Neural cell (in vitro differentiated cells): ENCODE measurements around the gene SH3GLB2. TPM values are rescaled to one million over a fixed set of nuclear protein-coding genes. Genes with fewer than 3 reads are reported as not detected.

Experiments
- H2AFZ ChIP-seq: fragments of 200-600, 300-800 bp; sonication (generic), shearing (Covaris generic); 2 replicates; pipeline ENCODE4 v1.6.0; 2014; ENCODE audit warnings: low read depth, mild to moderate bottlenecking, antibody characterized with exemption, low read length, moderate library complexity
- H3F3A ChIP-seq: fragments of 200-600 bp; shearing (Covaris generic); 2 replicates; pipeline ENCODE4 v1.6.1; 2016; ENCODE audit warnings: mild to moderate bottlenecking, moderate library complexity, mixed read lengths, antibody characterized with exemption, low read length; ENCODE audit not compliant: insufficient read depth, poor library complexity, severe bottlenecking
- H3K27ac ChIP-seq: fragments of 200-600, 300-800 bp; sonication (generic), shearing (Covaris generic); 2 replicates; pipeline ENCODE4 v1.5.1; 2014; ENCODE audit warnings: mild to moderate bottlenecking, low read length, moderate library complexity
- H3K27me3 ChIP-seq: fragments of 300-800, 200-600 bp; sonication (generic), shearing (Covaris generic); 2 replicates; pipeline ENCODE4 v1.6.0; 2014; ENCODE audit warnings: mild to moderate bottlenecking, low read depth, low read length, moderate library complexity; ENCODE audit not compliant: insufficient read depth
- H3K36me3 ChIP-seq: fragments of 300-800, 200-600 bp; sonication (generic), shearing (Covaris generic); 2 replicates; pipeline ENCODE4 v1.5.1; 2014; ENCODE audit warnings: mild to moderate bottlenecking, antibody characterized with exemption, low read length, moderate library complexity; ENCODE audit not compliant: insufficient read depth
- H3K4me2 ChIP-seq: fragments of 300-800, 200-600 bp; sonication (generic), shearing (Covaris generic); 2 replicates; pipeline ENCODE4 v1.6.0; 2014; ENCODE audit warnings: mild to moderate bottlenecking, low read length
- H3K4me3 ChIP-seq: fragments of 300-800, 200-600 bp; sonication (generic), shearing (Covaris generic); 2 replicates; pipeline ENCODE4 v1.5.1; 2014; ENCODE audit warnings: mild to moderate bottlenecking, low read length, moderate library complexity
- H3K79me2 ChIP-seq: fragments of 200-600 bp; shearing (Covaris generic); replicated peaks from 2 replicates; pipeline ENCODE4 v1.6.0; 2014; ENCODE audit warnings: mild to moderate bottlenecking, low read length, moderate library complexity; ENCODE audit not compliant: insufficient read depth
- H3K9ac ChIP-seq: fragments of 300-800, 200-600 bp; sonication (generic), shearing (Covaris generic); 2 replicates; pipeline ENCODE4 v1.6.1; 2016; ENCODE audit warnings: mild to moderate bottlenecking, low read length, mixed read lengths
- H3K9me2 ChIP-seq: fragments of 200-600 bp; shearing (Covaris generic); 2 replicates; pipeline ENCODE4 v1.6.1; 2016; ENCODE audit warnings: mild to moderate bottlenecking, low read length, mixed read lengths; ENCODE audit not compliant: insufficient read depth
- H3K9me3 ChIP-seq: fragments of 200-600, 300-800 bp; sonication (generic), shearing (Covaris generic); 2 replicates; pipeline ENCODE4 v1.6.1; 2016; ENCODE audit warnings: mild to moderate bottlenecking, mixed run types, low read length, moderate library complexity, mixed read lengths
- H4K20me1 ChIP-seq: fragments of 200-600 bp; shearing (Covaris generic); 2 replicates; pipeline ENCODE4 v1.6.1; 2016; ENCODE audit warnings: mild to moderate bottlenecking, mixed run types; ENCODE audit not compliant: insufficient read depth
- CTCF ChIP-seq: fragments of 450-650 bp; IDR thresholded peaks from 2 replicates; pipeline ENCODE4 v1.5.1; 2014; ENCODE audit warnings: antibody characterized with exemption, mild to moderate bottlenecking, moderate library complexity; ENCODE audit not compliant: poor library complexity, severe bottlenecking
- EP300 ChIP-seq: fragments of 450-650 bp; conservative IDR thresholded peaks from 2 replicates; pipeline ENCODE4 v1.6.1; 2014; ENCODE audit warnings: antibody characterized with exemption, mild to moderate bottlenecking, moderate library complexity; ENCODE audit not compliant: poor library complexity, severe bottlenecking
- EZH2 ChIP-seq: fragments of 200-600, 300-800 bp; shearing (Covaris generic), sonication (generic); IDR thresholded peaks from 2 replicates; pipeline ENCODE4 v1.6.1; 2014; ENCODE audit warnings: antibody characterized with exemption, low read length, borderline replicate concordance, mild to moderate bottlenecking; ENCODE audit not compliant: insufficient read depth, poor library complexity, severe bottlenecking
- MXI1 ChIP-seq: fragments of 450-650 bp; conservative IDR thresholded peaks from 2 replicates; pipeline ENCODE4 v1.6.1; 2014; ENCODE audit warnings: antibody characterized with exemption, mild to moderate bottlenecking; ENCODE audit not compliant: poor library complexity, severe bottlenecking
- POLR2AphosphoS5 ChIP-seq: IDR thresholded peaks from 2 replicates; pipeline ENCODE4 v1.6.1; 2012
- RAD21 ChIP-seq: fragments of 450-650 bp; conservative IDR thresholded peaks from 2 replicates; pipeline ENCODE4 v1.6.1; 2014; ENCODE audit warnings: antibody characterized with exemption, mild to moderate bottlenecking, moderate library complexity
- REST ChIP-seq: IDR thresholded peaks from 2 replicates; pipeline ENCODE4 v1.6.1; 2012; ENCODE audit warnings: borderline replicate concordance
- SMC3 ChIP-seq: fragments of 450-650 bp; conservative IDR thresholded peaks from 2 replicates; pipeline ENCODE4 v1.6.1; 2014; ENCODE audit warnings: antibody characterized with exemption, mild to moderate bottlenecking, moderate library complexity; ENCODE audit not compliant: poor library complexity
- TAF1 ChIP-seq: IDR thresholded peaks from 2 replicates; pipeline ENCODE4 v1.6.1; 2012; ENCODE audit warnings: low read depth
- polyA plus RNA-seq: library from polyadenylated mRNA; depleted of rRNA; stranded (reverse); fragments of >200 nt; gene quantifications from 2 replicates; pipeline ENCODE4 v1.2.3, GENCODE V29; 2014

Gene SH3GLB2
- polyA plus RNA-seq, 1 donor from 2014 or later = 128 TPM

- H3K4me2 ChIP-seq = no peak overlapping the region
- H3K9me3 ChIP-seq = no peaks in the 10 kb centered on the region
- no peak overlapping the region for H3K9ac ChIP-seq
- no peaks in the 10 kb centered on the region for H3K9me2 ChIP-seq
- H3K79me2 ChIP-seq = peaks cover 10% of the 10 kb centered on the region
- no peaks in the 10 kb centered on the region for H3K27me3 ChIP-seq
- no peaks in the 10 kb centered on the region for H3K36me3 ChIP-seq
- no peak overlapping the region for H3K4me3 ChIP-seq
- no peaks in the 10 kb centered on the region for H3F3A ChIP-seq
- TF ChIP-seq SMC3 = no peak
- no peak for TF ChIP-seq MXI1
- no peak overlapping the region for H3K27ac ChIP-seq
- no peak overlapping the region for H2AFZ ChIP-seq
- no peaks in the 10 kb centered on the region for H4K20me1 ChIP-seq
These were observed 3.4 kb upstream of the SH3GLB2 start for GRCh38 chr9:129031514-129031913.

GRCh38 chr9:129030191-129030590, 2.1 kb upstream of the SH3GLB2 start:
- peaks cover 15% of the 10 kb centered on the region for H3K79me2 ChIP-seq

More at GRCh38 chr9:129030191-129030590, 2.1 kb upstream of the SH3GLB2 start:
- Histone ChIP-seq H4K20me1 (no peaks in the 10 kb centered on the region), H3F3A (no peaks in the 10 kb centered on the region), H3K36me3 (no peaks in the 10 kb centered on the region), H3K9me2 (no peaks in the 10 kb centered on the region), H3K27me3 (no peaks in the 10 kb centered on the region), H3K27ac (no peak overlapping the region), H3K9me3 (no peaks in the 10 kb centered on the region), H3K4me2 (no peak overlapping the region), H3K4me3 (no peak overlapping the region), H2AFZ (no peak overlapping the region), H3K9ac (no peak overlapping the region)
- TF ChIP-seq TAF1 (no peak), SMC3 (no peak), EZH2 (no peak), MXI1 (no peak), RAD21 (no peak), REST (no peak), CTCF (no peak), EP300 (no peak), POLR2AphosphoS5 (no peak)
